NT2/D1 (cell line): Measurements from ENCODE around the gene OR13J1.

ENCODE experiments used
- DNase-seq: peaks from one replicate; pipeline ENCODE4 v3.0.0-alpha.2; 2011; ENCODE audit warnings: low read depth, low spot score
- H3K27me3 ChIP-seq: 2 replicates; pipeline ENCODE4 v1.6.0; 2011; ENCODE audit warnings: mild to moderate bottlenecking; ENCODE audit not compliant: insufficient read length, insufficient read depth
- H3K36me3 ChIP-seq: 2 replicates; pipeline ENCODE4 v1.6.1; 2011; ENCODE audit warnings: mild to moderate bottlenecking, low read length, mixed read lengths; ENCODE audit not compliant: insufficient read depth, insufficient read length
- H3K4me1 ChIP-seq: 2 replicates; pipeline ENCODE4 v1.5.1; 2011; ENCODE audit not compliant: insufficient read depth, insufficient read length
- H3K4me3 ChIP-seq: 2 replicates; pipeline ENCODE4 v1.5.1; 2011; ENCODE audit warnings: low read depth; ENCODE audit not compliant: insufficient read length
- H3K9ac ChIP-seq: 2 replicates; pipeline ENCODE4 v1.6.0; 2011; ENCODE audit warnings: low read depth; ENCODE audit not compliant: insufficient read length
- H3K9me3 ChIP-seq: 2 replicates; pipeline ENCODE4 v1.5.1; 2011; ENCODE audit warnings: mild to moderate bottlenecking, low read length; ENCODE audit not compliant: insufficient read depth
- SUZ12 ChIP-seq: IDR thresholded peaks from 2 replicates; pipeline ENCODE4 v1.6.1; 2011; ENCODE audit not compliant: insufficient read length, insufficient read depth; ENCODE audit errors: extremely low read depth
- YY1 ChIP-seq: IDR thresholded peaks from 2 replicates; pipeline ENCODE4 v1.6.1; 2011; ENCODE audit not compliant: insufficient read length, insufficient read depth
- ZNF274 ChIP-seq: IDR thresholded peaks from 2 replicates; pipeline ENCODE4 v1.6.1; 2011; ENCODE audit warnings: mild to moderate bottlenecking, low read depth, low read length

The OR13J1 gene

DNA sequence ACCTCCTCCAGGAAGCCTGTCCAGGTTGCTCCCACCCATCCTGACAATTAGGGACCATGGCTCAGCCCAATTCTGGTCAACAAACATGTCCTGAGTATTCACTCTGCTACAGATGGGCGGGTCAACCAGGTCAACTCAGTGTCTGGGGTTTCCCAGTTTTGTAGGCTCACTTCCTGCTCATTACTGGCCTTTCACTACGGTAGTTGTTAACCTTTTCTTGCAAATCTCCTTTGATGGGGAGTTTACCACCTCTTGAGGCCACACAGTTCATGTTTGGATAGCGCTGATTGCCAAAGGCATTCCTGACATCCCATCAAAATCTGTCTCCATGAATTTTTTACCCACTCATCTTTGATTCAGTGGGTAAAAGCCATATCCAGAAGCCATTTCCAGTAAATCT, 27.4 kb downstream of the OR13J1 start:
- Histone ChIP-seq H3K4me1 (peaks cover 9% of the 10 kb centered on the region), H3K36me3 (no peaks in the 10 kb centered on the region), H3K9ac (no peak overlapping the region), H3K27me3 (no peaks in the 10 kb centered on the region), H3K9me3 (no peaks in the 10 kb centered on the region), H3K4me3 (no peak overlapping the region)
- TF ChIP-seq SUZ12 (no peak), YY1 (no peak), ZNF274 (no peak)
- DNase-seq, result no peak

DNA sequence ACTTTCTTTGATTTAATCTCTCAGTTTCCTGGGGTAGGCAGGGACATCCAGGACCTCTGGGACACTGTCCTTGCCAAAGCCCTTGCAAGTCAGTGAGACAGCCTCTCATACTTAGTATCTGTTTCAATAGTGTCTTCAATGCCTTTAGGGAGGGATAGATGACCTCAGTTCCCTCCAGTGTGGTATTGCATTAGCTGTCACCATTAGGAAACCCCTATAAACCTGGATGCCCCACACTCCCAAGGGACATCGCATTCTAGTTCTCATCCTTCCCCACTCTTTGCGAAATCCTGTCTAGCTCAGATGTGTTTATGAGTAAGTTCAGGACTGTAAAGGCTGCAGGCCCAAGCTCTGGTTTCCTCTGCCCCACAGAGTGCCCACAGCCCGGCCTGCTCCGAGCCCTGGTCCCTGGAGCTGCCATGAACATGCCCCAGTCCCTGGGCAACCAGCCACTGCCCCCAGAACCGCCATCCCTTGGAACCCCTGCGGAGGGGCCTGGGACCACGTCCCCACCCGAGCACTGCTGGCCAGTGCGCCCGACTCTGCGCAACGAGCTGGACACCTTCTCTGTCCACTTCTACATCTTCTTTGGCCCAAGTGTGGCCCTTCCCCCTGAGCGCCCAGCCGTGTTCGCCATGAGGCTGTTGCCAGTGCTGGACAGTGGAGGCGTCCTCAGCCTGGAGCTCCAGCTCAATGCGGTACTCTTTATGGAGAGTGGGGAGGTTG, 28.0 kb downstream of the OR13J1 start:
- Histone ChIP-seq H3K36me3 (no peaks in the 10 kb centered on the region), H3K27me3 (no peaks in the 10 kb centered on the region), H3K9me3 (no peaks in the 10 kb centered on the region), H3K4me3 (no peak overlapping the region), H3K4me1 (peaks cover 9% of the 10 kb centered on the region), H3K9ac (no peak overlapping the region)
- DNase-seq, result no peak
- TF ChIP-seq YY1 (no peak), SUZ12 (no peak), ZNF274 (no peak)

- Histone ChIP-seq H3K4me3 (no peak overlapping the region), H3K4me1 (peaks cover 9% of the 10 kb centered on the region), H3K9ac (no peak overlapping the region), H3K36me3 (no peaks in the 10 kb centered on the region), H3K9me3 (no peaks in the 10 kb centered on the region), H3K27me3 (no peaks in the 10 kb centered on the region)
- no peak for TF ChIP-seq SUZ12
- no peak for DNase-seq
Measured at GRCh38 chr9:35841645-35841900, 28.6 kb downstream of the OR13J1 start.

DNA sequence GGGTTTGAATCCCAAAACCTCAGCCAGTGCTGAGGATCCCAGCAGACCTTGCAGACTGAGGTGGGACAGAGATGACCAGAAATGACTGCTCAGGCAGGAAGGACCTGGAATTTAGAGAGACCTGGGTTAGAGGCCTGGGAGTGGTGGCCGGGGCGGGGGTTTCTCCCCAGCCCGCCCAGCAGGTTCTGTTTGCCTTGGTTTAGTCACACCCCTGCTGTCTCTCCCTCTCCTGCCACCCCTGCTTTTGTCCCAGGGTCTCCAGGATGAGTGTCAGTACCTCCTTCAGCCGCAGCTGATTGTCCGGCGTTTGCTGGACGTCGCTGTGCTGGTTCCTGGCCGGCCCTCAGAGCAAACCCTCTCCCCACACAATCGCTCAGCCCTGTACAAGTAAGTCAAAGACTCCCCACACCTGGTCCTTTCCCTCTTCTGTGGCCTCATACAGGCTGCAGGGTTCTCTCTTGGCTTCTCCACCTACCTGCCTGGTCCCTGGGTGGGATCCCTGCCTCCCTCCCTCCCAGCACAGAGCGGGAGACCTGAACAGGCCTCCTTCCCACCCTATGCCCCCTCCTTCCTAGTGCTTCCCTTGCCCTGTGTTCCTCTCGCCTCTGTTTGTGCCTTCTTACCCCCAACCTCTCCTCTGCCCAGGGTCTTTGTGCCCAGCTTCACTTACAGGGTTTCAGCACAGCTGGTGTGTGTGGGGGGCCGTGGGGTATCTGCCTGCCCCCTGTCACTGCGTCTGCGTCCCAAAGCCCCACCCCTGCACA, 29.1 kb downstream of the OR13J1 start:
- no peak overlapping the region for H3K9ac ChIP-seq
- no peak for TF ChIP-seq ZNF274
- TF ChIP-seq SUZ12, result no peak
- no peak for TF ChIP-seq YY1
- no peaks in the 10 kb centered on the region for H3K9me3 ChIP-seq
- H3K36me3 ChIP-seq, result no peaks in the 10 kb centered on the region
- H3K4me3 ChIP-seq, result no peak overlapping the region
- peaks cover 9% of the 10 kb centered on the region for H3K4me1 ChIP-seq
- DNase-seq, result no peak
- H3K27me3 ChIP-seq, result no peaks in the 10 kb centered on the region

DNA sequence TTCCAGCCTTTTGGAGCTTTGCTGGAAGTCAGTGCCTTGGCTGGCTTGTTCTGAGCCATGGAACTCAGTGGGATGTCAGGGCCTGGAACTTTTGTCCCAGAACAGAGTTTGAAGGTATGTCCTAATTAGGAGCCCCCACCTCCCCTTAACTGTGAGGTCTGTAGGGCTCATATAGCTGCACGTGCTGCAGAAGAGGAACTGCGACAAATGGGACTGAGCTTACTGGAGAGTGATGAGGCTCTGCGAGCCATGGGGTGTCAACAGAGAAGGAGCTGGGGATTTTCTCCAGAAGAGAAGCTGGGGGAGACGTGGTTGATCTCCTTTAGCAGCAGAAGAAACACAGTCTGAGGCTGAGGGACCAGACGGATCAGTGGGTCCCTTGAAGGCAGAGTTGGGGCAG, 30.3 kb downstream of the OR13J1 start:
- H3K4me1 ChIP-seq, result peaks cover 9% of the 10 kb centered on the region

DNA sequence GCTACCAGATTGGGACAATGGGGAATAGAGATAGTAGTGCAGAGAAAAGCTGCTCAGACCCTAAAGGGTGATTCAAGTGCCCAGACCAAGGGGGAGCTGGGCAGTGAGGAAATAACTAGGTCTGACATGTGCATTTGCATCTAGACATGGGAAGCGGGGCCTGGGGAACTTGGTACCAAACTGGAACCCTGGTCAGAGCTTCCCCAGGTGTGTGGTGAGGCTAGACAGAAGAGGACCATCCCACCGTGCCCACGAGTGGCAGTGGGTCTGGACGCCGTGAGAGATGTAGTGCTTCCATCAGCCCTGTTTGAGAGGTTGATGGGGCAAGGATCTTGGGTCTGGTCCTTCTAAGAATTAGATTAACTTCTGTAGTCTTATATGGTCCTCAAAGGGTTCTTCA, 33.6 kb downstream of the OR13J1 start:
- Histone ChIP-seq H3K9me3 (no peaks in the 10 kb centered on the region), H3K9ac (no peak overlapping the region), H3K27me3 (no peaks in the 10 kb centered on the region), H3K4me1 (peaks cover 4% of the 10 kb centered on the region), H3K4me3 (no peak overlapping the region), H3K36me3 (no peaks in the 10 kb centered on the region)
- TF ChIP-seq SUZ12, result no peak
- no peak for TF ChIP-seq ZNF274
- TF ChIP-seq YY1, result no peak
- DNase-seq, result no peak

More for the DNA sequence above, 30.3 kb downstream of the OR13J1 start:
- no peak for DNase-seq
- Histone ChIP-seq H3K4me3 (no peak overlapping the region), H3K9ac (no peak overlapping the region), H3K27me3 (no peaks in the 10 kb centered on the region), H3K36me3 (no peaks in the 10 kb centered on the region), H3K9me3 (no peaks in the 10 kb centered on the region)
- no peak for TF ChIP-seq YY1
- no peak for TF ChIP-seq ZNF274
- no peak for TF ChIP-seq SUZ12

DNA sequence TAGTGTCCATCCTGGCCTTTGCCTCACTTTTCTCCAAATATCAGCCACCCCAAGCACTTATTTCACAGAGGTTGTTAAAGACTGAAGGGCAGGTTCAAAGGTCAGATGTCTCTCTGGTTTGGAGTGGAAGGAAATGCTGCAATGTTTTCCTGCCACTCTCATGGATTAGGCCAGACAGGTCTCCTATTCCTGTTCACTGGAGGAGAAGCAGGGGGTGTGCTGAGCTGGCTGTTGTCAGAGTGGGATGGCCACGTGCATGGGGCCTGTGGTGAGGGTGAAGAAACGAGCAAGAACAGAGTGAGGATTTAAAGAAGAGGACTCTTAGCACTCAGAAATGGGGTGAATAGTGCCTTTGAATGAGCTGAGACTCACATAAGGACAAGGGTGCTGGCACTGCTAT, 34.4 kb downstream of the OR13J1 start:
- Histone ChIP-seq H3K4me1 (peaks cover 1% of the 10 kb centered on the region), H3K27me3 (no peaks in the 10 kb centered on the region), H3K9ac (no peak overlapping the region), H3K36me3 (no peaks in the 10 kb centered on the region), H3K9me3 (no peaks in the 10 kb centered on the region), H3K4me3 (no peak overlapping the region)
- TF ChIP-seq YY1 (no peak), SUZ12 (no peak), ZNF274 (no peak)
- DNase-seq, result no peak

GRCh38 chr9:35835216-35835632, 35.0 kb downstream of the OR13J1 start:
- Histone ChIP-seq H3K9ac (no peak overlapping the region), H3K4me3 (no peak overlapping the region), H3K27me3 (no peaks in the 10 kb centered on the region), H3K4me1 (no peaks in the 10 kb centered on the region), H3K36me3 (no peaks in the 10 kb centered on the region), H3K9me3 (no peaks in the 10 kb centered on the region)
- DNase-seq, result no peak
- TF ChIP-seq SUZ12 (no peak), ZNF274 (no peak), YY1 (no peak)
